ENCODE measurements around the gene GSS. TPM values are rescaled to one million over a fixed set of nuclear protein-coding genes. Genes with fewer than 3 reads are reported as not detected.

Gene GSS
- total RNA-seq, 1 donor from 2014 or later = 47.9 TPM

GRCh38 chr20:35002426-35003210 lies 47.0 kb upstream of the GSS start:
- no peaks in the 10 kb centered on the region for H3K27me3 ChIP-seq
- peaks cover 0 to 89% of the 10 kb centered on the region in 2 donors for H3K36me3 ChIP-seq
- H3K9me3 ChIP-seq = no peaks in the 10 kb centered on the region
- TF ChIP-seq POLR2AphosphoS5 (IDR thresholded peaks at IDR 0.05; ENCODE audit: insufficient read depth in 1 of 2, low read depth in 1 of 2) (no peak), POLR2A (IDR thresholded peaks at IDR 0.05) (no peak), CTCF (IDR thresholded peaks at IDR 0.05) (no peak)
- no peak overlapping the region for H3K27ac ChIP-seq
- H3K4me3 ChIP-seq = no peak overlapping the region
- H3K4me1 ChIP-seq = no peaks in the 10 kb centered on the region
- DNase-seq (ENCODE audit: extremely low spot score in 2 of 2) = no peak
- intact Hi-C loops (cut with DNase I) = no loop called here

GRCh38 chr20:35001596-35002362 lies 46.2 kb upstream of the GSS start:
- intact Hi-C loops (cut with DNase I) = no loop called here
- H3K4me3 ChIP-seq = no peak overlapping the region

GRCh38 chr20:35000922-35001595 lies 45.5 kb upstream of the GSS start:
- intact Hi-C loops (cut with DNase I) = no loop called here
- H3K9me3 ChIP-seq = no peaks in the 10 kb centered on the region
- H3K4me1 ChIP-seq = no peaks in the 10 kb centered on the region
- H3K36me3 ChIP-seq = peaks cover 0 to 79% of the 10 kb centered on the region in 2 donors
- TF ChIP-seq POLR2AphosphoS5 (IDR thresholded peaks at IDR 0.05; ENCODE audit: insufficient read depth in 1 of 2, low read depth in 1 of 2) = no peak
- no peak for TF ChIP-seq CTCF (IDR thresholded peaks at IDR 0.05)
- no peak for TF ChIP-seq POLR2A (IDR thresholded peaks at IDR 0.05)
- no peak overlapping the region for H3K4me3 ChIP-seq
- H3K27ac ChIP-seq = no peak overlapping the region
- no peak for DNase-seq (ENCODE audit: extremely low spot score in 2 of 2)
- no peaks in the 10 kb centered on the region for H3K27me3 ChIP-seq

More at GRCh38 chr20:35001596-35002362, 46.2 kb upstream of the GSS start:
- no peak for DNase-seq (ENCODE audit: extremely low spot score in 2 of 2)
- peaks cover 0 to 81% of the 10 kb centered on the region in 2 donors for H3K36me3 ChIP-seq
- H3K4me1 ChIP-seq = no peaks in the 10 kb centered on the region
- TF ChIP-seq POLR2A (IDR thresholded peaks at IDR 0.05) (no peak), POLR2AphosphoS5 (IDR thresholded peaks at IDR 0.05; ENCODE audit: insufficient read depth in 1 of 2, low read depth in 1 of 2) (no peak), CTCF (IDR thresholded peaks at IDR 0.05) (no peak)
- no peaks in the 10 kb centered on the region for H3K27me3 ChIP-seq
- no peaks in the 10 kb centered on the region for H3K9me3 ChIP-seq
- H3K27ac ChIP-seq = no peak overlapping the region

- no peak for DNase-seq (ENCODE audit: extremely low spot score in 2 of 2)
- Histone ChIP-seq H3K4me1 (no peaks in the 10 kb centered on the region), H3K36me3 (peaks cover 0 to 79% of the 10 kb centered on the region in 2 donors), H3K27ac (no peak overlapping the region), H3K4me3 (no peak overlapping the region), H3K27me3 (no peaks in the 10 kb centered on the region), H3K9me3 (no peaks in the 10 kb centered on the region)
- intact Hi-C loops (cut with DNase I) = no loop called here
- TF ChIP-seq POLR2A (IDR thresholded peaks at IDR 0.05) (no peak), POLR2AphosphoS5 (IDR thresholded peaks at IDR 0.05; ENCODE audit: insufficient read depth in 1 of 2, low read depth in 1 of 2) (no peak), CTCF (IDR thresholded peaks at IDR 0.05) (no peak)
These were observed 44.8 kb upstream of the GSS start for GRCh38 chr20:35000311-35000921.
